KBM-7 (cell line): ENCODE measurements around the gene REV3L.

Experiments used
- DNase-seq: peaks from one replicate; pipeline ENCODE4 v3.0.0-alpha.2; 2015
- in situ Hi-C: fragments of 300-500 bp; cut with MboI; formaldehyde crosslinking; loops from 2 replicates; pipeline ENCODE4 v1.14.3; 2020; ENCODE audit warnings: low sequenced_read_pairs, low pct_unique_long_range_greater_than_20kb, mixed read lengths

Gene REV3L

DNA sequence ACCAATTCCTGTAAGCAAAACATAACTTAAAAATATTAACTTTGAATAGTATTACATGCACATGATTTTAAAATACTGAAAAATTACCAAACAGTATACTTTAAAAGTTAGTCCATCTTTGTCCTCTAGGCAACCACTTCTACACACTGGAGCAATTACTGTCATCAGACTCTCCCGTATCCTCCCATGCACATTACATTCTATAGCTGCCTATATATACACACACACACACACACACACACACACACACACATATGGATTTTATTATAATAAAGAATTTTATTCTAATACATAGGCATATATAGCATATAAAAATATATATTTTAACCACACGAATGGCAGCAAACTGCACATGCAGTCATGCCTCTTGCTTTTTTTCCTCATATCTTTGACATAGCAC lies 8.2 kb downstream of the REV3L start:
- in situ Hi-C loops: no loop called here
- DNase-seq: no peak

DNA sequence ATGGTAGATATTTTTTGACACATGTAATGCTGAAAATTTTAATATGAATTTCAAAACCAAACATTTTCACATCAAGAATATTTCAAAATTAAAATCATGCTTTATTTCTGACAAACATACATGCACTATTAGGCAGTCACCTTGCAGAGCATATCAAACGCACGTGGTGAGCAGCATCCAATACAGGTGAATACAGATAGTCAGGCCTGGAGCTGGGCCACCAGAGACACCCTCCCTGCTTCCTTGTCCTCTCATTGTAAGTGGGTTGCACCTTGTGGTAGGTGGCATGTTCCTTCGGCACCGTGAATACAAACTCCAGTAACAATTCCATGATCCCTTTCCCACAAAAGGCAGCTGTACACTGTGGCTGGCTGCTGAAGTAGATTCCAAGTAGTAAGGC lies 8.9 kb downstream of the REV3L start:
- no peak for DNase-seq
- in situ Hi-C loops: no loop called here

DNA sequence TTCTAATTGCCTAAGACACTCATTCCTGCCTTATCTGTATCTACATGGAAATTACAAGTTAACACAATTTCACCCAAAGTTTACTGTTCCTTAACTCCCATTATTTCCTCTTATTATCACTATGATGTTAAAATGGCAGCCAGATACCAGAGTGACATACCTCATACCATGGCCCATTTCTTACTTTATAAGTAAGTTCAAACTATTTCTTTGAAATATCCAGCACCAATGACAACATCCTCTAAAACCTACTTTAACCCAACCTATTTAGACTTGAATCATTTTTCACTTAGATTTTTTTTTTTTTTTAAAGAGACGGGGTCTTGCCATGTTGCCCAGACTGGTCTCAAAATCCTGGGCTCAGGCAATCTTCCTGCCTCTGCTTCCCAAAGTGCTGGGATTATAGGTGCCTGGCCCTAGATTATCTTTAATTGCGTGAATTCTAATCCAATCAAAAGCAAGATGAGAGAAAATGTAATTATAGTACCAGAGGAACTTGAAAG lies 10.0 kb downstream of the REV3L start:
- in situ Hi-C loops: no loop called here
- no peak for DNase-seq

DNA sequence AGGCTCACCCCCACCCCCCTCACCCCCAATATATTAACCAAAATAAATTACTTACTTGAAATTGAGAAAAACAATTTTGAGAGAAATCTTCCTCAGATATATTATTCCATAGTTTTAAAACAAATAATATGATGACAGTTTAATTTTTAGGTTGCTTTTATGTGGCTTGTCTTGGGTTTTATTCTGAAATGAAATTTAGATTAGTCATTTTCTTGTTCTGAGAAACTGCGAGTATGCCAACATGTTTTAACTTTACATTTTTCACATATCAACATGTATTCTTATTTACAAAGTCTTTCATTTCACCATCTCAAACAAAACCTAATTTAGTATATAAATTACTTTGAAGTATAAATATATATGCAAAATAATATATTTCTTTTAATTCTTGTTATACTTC lies 11.1 kb downstream of the REV3L start:
- DNase-seq: no peak
- in situ Hi-C loops: no loop called here

DNA sequence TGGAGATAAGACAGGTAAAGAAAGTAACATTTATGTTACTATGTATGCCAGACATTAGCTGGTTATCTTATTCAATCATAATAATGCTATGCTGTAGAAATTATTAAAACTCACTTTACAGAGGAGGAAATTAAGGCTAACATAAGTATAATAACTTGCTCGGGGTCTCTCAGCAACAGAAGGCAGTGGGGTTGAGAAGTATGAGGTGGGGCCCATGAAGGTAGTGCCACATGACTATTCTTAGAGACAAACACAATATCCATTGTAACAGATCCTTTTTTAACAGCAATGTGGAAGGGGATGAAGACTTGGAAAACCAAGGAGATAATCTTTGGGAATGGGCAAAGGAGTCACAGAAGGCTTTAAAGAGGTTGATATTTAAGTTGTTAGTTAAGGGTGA lies 11.5 kb downstream of the REV3L start:
- in situ Hi-C loops: no loop called here
- DNase-seq: no peak

DNA sequence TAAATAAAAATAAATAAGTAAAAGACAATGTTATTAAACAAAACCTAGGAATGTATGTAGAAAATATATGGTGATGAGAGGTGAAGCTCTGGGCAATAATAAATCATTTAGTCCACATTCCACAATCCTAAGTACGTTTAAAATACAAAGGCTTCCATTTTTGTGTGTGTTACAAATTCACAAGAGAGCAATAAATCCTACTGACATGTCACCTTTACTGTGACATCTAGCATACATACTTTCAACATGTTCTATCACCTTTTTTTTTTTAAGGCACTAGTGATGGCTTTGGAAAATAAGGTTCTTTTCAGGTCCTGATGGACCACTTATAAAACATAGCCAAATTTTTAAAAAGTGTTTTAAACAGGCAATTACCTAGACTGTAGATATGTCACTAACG lies 12.0 kb downstream of the REV3L start:
- no peak for DNase-seq
- in situ Hi-C loops: no loop called here

DNA sequence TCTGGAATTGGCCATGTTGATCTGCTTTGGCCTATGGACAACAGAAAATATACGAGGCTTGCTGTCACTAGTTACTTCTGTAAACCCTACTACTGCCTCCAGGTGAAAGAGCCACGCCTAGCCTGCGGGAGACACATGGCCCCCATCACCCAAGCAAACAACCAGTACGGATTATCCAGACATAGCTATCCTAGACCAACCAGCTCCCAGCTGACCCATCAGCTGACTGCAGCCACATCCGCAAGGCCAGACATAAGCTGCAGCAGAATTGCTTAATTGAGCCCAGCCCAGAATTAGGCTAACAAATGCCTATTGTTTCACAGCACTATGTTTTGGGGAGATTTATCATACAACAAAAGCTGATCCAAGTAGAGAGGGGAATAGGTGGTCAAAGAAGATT lies 13.5 kb downstream of the REV3L start:
- no peak for DNase-seq
- in situ Hi-C loops: no loop called here

DNA sequence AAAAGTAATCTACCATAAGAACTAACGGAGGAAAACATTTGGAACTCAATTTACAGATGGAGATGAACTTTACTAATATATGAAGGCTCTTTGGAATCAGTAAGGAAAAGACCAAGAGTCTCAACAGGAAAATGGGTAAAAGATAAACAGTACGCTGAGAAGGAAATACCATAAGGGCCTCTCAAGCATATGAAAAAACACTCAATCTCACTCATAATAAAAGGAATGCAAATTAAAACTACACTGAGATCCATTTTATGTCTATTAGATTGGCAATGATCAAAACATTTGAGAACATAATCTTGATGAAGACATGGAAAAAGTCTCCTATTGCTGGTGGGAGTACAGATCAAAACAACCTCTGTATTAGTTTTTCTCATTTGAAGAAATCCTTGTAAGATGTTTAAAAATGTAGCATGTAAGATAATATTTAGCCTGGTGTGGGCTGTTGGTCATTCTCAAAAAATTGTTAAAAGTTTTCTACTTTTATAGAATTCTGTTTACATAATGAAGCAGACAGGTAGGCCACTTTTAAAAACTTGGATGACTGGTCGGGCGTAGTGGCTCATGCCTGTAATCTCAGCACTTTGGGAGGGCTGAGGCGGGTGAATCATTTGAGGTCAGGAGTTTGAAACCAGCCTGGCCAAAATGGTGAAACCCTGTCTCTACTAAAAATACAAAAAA lies 14.5 kb downstream of the REV3L start:
- no peak for DNase-seq
- in situ Hi-C loops: no loop called here

DNA sequence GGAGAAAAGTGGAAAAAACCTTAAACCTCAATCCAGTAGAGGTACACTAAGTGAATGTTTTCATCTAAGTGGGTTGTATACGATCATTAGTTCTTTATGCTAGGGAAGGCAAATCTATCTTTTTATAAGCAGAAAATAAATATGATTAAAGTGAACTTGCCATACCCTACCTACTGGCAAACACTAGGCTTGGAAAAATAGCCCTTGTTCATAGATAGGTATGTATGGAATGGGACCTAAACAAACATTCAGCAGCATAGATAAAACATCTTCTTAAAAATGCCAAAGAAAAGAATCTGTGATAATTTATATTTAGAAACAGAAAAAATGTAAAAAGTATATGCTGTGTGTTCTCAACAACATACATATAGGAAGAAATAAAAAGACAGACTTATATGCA lies 18.8 kb downstream of the REV3L start:
- DNase-seq: no peak
- in situ Hi-C loops: no loop called here

DNA sequence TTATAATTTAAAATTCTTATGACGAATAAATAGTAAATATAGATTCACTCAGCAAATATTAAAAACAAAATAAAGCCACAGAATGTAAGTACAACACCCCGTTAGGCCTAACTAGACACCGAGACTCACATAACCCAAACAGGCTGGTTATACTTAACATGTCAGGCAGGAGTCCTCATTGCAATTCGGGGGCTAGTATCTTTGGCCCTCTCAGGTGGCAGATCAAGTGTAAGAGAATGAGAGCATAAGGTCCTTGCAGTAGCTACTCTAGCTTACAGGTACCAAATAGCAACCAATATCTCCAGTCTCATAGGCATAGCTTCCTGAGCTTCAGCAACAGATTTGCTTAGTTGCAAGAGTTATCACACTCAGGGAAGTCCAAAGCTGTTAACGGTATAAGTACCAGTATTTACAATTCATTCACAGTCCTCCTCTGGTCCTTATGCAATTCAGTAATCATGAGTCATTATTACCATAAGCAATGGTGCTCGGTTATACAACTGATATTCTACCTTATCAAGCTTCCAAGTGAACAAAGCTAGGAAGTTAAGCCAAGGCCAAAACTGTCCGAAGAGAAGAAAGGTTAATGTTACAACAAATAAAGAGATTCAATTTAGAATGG lies 20.1 kb downstream of the REV3L start:
- DNase-seq: no peak
- in situ Hi-C loops: no loop called here

DNA sequence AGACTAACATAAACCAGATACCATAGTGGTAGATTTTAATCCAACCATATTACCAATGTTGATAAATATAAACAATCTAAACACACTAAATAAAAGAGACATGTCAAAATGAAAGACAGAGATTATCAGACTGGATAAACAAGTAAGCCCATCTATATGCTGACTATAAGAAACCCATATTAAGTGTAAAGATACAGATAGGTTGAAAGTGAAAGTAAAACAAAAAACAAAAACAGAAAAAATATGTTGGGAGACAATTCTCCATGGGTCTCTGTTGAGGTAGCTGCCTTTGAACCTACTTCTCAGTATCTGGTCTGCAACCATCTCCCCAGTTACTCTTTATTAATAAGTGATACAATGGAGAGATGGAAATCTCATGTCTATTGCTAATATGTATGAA lies 21.2 kb downstream of the REV3L start:
- no peak for DNase-seq
- in situ Hi-C loops: no loop called here

DNA sequence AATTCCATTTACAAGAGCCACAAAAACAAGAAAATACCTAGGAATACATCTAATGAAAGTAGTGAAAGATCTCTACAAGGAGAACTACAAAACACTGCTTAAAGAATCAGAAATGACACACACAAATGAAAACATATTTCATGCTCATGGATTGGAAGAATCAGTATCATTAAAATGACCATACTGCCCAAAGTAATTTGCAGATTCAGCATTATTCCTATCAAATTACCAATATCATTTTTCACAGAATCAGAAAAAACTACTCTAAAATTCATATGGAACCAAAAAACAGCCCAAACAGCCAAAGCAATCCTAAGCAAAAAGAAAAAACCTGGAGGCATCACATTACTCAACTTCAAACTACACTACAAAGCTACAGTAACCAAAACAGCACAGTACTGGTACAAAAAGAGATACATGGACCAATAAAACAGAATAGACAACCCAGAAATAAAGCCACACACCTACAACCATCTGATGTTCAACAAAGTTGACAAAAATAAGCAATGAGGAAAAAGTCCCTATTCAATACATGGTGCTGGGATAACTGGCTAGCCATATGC lies 24.3 kb downstream of the REV3L start:
- in situ Hi-C loops: no loop called here

DNA sequence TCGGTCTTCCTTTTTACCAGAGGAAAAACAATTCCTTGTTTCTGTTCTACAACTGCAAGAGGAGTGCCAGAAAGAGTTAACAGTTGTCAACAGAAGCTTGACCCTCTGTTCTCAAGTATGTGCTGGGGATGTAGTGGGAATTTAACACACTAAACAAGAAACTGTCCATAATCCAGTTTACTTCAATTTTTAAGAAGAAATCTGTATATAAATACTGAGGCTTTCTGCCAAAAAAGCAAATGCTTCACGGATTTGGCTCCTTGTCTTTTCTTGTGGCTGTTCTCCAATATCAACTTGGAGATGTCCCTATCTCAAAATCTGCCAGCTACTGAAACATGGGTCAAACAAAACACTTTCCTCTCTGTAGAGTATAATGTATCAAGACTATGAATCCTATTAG lies 26.8 kb downstream of the REV3L start:
- DNase-seq: no peak
- in situ Hi-C loops: no loop called here

More for the DNA sequence above, 24.3 kb downstream of the REV3L start:
- DNase-seq: no peak

DNA sequence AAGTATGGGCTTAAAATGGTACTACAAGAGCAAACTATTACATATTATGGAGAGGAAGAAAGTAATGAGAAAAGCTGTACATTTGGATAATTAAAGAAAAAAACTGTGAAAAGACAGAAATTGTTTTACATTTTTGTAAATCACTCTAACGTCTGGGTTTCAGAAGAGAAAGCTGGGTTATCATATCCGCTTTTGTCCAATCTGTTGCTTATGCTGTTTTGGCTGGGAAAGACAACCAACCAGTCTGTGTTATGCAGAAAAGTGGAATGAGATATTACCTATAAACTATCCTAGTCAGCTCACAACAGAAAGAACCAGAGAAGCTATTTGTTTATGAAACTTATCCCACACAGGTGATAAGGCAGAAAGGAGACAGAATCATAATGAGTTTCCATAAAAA lies 32.4 kb downstream of the REV3L start:
- in situ Hi-C loops: no loop called here

DNA sequence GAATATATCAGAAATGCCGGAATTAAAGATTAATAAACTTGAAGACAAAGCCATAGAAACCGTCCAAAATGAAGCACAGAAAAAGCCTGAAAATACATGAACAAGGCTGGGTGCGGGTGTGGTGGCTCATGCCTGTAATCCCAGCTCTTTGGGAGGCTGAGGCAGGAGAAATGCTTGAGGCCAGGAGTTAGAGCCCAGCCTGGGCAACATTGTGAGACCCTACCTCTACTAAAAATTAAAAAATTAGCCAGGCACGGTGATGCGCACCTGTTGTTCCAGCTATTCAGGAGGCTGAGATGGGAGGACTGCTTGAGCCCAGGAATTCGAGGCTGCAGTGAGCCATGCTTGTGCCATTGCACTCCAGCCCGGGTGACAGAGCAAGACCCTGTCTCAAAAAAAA lies 32.9 kb downstream of the REV3L start:
- DNase-seq: no peak
- in situ Hi-C loops: no loop called here

More for the DNA sequence above, 32.4 kb downstream of the REV3L start:
- no peak for DNase-seq

DNA sequence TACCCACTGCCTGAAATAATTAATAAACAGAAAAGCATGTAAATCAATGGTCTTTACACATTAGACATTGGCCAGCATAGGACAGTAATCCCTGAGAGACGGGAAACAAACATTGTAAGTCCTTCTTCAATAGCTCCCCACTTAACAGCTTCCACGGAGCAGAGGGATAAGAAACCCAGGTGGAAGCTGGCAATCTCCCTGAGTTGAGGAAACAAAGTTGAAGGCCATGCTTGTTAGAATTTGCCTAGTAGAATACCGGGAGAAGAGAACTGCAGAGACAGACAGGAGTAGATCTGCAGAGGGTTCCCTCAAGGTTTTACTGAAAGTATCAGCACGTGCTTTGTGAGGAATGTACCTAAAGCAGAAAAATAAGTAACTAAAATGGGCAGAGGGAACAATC lies 33.9 kb downstream of the REV3L start:
- no peak for DNase-seq
- in situ Hi-C loops: no loop called here

DNA sequence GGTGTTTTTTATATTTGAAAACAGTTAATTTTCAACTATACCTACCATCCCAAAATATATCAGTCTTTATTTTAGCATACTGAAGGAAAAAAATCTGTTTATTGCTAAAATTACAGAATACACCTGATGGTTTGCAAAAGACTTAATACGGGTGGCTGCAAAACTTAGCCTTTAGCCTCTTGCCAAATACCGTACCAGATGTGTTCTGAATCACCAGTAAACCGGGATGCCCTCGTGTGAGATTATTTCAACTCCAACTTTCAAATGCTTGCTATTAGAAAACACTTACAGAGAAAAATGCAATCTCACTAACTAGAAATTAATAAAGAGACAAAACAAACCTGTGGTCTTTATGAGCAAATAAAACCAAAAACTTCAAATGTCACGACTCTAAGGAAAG lies 36.0 kb downstream of the REV3L start:
- no peak for DNase-seq
- in situ Hi-C loops: no loop called here

DNA sequence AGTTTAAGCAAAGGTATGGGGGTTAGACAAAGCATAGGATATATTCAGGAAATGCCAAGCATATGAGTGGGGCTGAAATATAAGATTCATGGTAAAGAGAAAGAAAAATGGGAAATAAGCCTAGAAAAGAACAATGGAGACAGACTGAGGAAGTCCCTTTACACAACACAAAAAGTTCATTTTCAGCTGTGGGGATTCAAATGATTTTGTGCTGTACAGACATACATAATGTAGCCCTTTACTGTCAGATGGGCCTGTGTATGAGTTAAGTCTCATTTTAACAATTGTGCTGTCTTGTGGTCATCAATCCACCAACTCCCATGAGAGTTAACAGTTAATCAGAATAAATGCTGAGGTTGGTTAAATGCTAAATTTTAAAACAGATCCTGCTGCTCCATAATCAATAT lies 37.2 kb downstream of the REV3L start:
- no peak for DNase-seq
- in situ Hi-C loops: no loop called here

DNA sequence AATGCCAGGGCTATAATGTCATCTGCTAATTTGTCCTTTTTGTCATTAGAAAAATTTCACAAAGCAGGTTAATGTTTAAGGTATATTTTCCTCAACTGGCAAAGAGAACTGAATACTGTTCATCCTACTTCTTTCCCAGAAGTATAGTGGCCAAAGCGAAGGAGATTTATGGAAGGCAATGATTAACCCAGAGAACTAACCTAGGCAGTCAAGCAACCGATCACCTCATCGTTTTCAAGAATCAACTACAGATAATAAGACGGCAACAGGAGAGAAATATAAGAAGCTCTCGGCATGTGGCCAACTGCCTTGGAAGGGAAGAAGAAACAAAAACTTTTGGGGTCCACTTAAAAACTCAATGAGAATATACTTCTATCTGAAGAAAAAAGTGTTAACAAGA lies 38.2 kb downstream of the REV3L start:
- in situ Hi-C loops: no loop called here
- DNase-seq: no peak

DNA sequence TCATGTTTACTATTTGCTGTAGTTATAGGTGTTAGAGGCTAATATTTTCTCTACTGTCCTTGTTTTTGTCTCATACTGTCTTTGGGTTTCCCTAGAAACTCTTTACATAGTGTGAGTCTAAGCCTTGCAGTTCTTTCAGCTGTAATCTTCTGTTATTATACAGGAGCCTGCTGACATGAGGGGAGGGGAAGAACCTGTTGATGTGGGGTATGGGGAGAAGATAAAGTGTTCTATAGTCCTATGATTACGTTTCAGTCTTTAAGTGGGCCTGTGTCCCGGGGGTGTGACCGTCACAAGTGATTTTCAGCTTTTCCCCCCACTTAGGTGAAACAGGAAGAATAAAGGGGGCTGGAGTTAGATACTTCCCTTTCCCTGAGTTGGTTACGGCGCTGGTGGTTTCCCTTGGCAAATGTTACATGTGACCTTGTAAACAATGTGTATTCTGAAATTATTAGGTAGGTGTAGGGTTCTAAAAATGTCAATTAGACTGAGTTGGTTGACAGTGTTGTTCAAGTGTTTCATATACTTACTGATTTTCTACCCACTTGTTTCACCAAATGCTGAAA lies 41.3 kb downstream of the REV3L start:
- DNase-seq: peak; percentile 71

More for the DNA sequence above, 41.3 kb downstream of the REV3L start:
- in situ Hi-C loops: no loop called here
